PFSK-1 (cell line): ENCODE results near the gene SNX33.

ENCODE experiments used
- FOXP2 ChIP-seq: optimal IDR thresholded peaks from 2 replicates; pipeline ENCODE3; 2011; ENCODE audit warnings: borderline replicate concordance, control low read depth, inconsistent platforms; ENCODE audit not compliant: insufficient read depth; ENCODE audit errors: extremely low read length, extremely low read depth
- POLR2AphosphoS5 ChIP-seq: IDR thresholded peaks from 2 replicates; pipeline ENCODE4 v1.6.1; 2012; ENCODE audit warnings: low read depth, mild to moderate bottlenecking, control low read depth, low read length, moderate library complexity
- SIN3A ChIP-seq: IDR thresholded peaks from 2 replicates; pipeline ENCODE4 v1.6.1; 2012; ENCODE audit warnings: mild to moderate bottlenecking, low read length, moderate library complexity, borderline replicate concordance; ENCODE audit not compliant: insufficient read depth
- TAF1 ChIP-seq: IDR thresholded peaks from 2 replicates; pipeline ENCODE4 v1.6.1; 2012; ENCODE audit warnings: low read length, control low read depth, borderline replicate concordance; ENCODE audit not compliant: insufficient read depth
- TF ChIP-seq, protein P1 (sequence below), 2 experiments: IDR thresholded peaks; 2 replicates each; pipeline versions ENCODE4 v1.6.1 to v1.8.0; 2011 to 2012; ENCODE audit warnings: low read depth in 2 of 2, low read length in 2 of 2, control low read depth in 1 of 2, inconsistent platforms in 1 of 2, mild to moderate bottlenecking in 1 of 2, moderate library complexity in 1 of 2; ENCODE audit not compliant: insufficient read depth in 1 of 2

Gene SNX33

DNA sequence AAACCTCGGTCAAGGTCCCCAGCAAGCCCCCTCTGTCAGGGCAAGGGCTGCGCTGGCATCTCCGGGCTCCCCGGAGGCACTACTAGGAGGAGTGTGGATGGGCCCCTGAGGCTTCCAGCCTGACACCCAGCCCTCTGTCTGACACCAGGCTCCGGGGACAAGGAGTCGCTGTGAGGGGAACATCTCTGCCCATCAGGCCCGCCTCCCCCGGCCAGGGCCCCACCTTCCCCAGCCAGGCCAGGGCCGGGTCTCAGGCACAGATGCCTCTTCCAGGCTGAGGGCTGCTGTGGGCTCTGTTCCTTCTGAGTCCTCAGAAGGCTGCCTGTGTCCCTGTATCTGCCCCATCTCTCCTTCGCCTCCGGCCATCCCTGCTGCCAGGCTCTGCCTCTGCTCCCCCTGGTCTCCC is 49.1 kb downstream of the SNX33 start:
- TF ChIP-seq SIN3A, result no peak
- no peak for TF ChIP-seq POLR2AphosphoS5
- no peak for TF ChIP-seq TAF1

DNA sequence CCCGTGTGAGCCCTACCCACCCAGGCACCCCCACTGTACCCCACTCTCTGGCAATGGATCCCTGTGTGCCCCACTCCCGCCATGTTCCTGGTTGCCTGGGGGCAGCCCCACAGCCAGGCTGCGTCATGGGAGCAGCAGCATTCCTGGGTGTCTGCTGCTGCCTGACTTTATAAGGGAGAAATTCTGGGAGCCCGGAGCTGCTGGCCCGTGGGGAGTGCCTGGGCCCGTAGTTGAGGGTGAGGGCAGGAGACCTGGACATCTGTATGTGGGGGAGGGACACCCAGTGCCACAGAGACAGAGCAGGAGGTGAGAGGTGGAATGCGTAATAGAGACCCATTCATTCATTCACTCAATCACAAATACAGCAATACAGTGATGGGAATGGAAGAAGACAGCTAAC is 49.8 kb downstream of the SNX33 start:
- no peak for TF ChIP-seq POLR2AphosphoS5
- TF ChIP-seq, protein P1, sequence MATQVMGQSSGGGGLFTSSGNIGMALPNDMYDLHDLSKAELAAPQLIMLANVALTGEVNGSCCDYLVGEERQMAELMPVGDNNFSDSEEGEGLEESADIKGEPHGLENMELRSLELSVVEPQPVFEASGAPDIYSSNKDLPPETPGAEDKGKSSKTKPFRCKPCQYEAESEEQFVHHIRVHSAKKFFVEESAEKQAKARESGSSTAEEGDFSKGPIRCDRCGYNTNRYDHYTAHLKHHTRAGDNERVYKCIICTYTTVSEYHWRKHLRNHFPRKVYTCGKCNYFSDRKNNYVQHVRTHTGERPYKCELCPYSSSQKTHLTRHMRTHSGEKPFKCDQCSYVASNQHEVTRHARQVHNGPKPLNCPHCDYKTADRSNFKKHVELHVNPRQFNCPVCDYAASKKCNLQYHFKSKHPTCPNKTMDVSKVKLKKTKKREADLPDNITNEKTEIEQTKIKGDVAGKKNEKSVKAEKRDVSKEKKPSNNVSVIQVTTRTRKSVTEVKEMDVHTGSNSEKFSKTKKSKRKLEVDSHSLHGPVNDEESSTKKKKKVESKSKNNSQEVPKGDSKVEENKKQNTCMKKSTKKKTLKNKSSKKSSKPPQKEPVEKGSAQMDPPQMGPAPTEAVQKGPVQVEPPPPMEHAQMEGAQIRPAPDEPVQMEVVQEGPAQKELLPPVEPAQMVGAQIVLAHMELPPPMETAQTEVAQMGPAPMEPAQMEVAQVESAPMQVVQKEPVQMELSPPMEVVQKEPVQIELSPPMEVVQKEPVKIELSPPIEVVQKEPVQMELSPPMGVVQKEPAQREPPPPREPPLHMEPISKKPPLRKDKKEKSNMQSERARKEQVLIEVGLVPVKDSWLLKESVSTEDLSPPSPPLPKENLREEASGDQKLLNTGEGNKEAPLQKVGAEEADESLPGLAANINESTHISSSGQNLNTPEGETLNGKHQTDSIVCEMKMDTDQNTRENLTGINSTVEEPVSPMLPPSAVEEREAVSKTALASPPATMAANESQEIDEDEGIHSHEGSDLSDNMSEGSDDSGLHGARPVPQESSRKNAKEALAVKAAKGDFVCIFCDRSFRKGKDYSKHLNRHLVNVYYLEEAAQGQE (IDR thresholded peaks at IDR 0.05; ENCODE audit: insufficient read depth in 1 of 2, low read depth in 2 of 2, low read length in 2 of 2), result no peak
- no peak for TF ChIP-seq SIN3A
- no peak for TF ChIP-seq TAF1
- TF ChIP-seq FOXP2, result no peak

DNA sequence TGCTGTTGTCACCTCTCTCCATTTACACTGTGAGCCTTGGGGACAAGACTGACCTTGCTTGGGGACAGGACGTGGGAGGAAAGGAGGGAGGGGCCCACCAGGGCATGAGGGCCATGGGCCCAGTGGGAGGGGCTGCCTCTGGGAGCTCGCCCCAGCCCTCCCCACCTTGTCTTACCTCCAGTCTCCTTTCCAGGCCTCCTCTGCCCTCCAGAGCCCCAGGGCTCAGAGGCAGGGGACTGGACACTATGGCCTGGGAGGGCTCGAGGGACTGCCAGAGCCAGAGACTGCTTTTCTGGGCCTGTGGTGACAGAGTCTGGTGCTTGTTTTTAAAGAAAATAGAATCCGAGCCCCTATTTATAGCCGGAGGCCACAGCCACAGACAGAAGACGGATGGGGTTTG is 54.7 kb downstream of the SNX33 start:
- TF ChIP-seq POLR2AphosphoS5 (no peak), FOXP2 (no peak), SIN3A (no peak), TAF1 (no peak)
- TF ChIP-seq, protein P1 (IDR thresholded peaks at IDR 0.05; ENCODE audit: insufficient read depth in 1 of 2, low read depth in 2 of 2, low read length in 2 of 2), result no peak

DNA sequence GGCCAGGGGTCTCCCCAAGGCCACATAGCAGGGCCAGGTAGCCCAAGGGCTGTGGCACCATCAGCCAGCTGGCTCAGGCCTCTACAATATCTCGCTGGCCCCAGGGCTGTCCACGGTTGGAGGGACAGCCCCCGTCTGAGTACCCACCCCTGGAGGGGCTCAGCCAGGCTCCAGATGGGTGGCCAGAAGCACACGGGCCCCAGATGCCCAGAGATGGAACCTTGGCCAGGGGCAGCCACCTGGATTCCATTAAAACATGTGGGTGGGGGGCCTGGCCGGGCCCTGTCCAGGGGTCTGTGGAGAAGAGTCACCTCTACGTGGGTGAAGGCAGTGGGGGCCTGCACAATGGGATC is 56.5 kb downstream of the SNX33 start:
- no peak for TF ChIP-seq SIN3A
- no peak for TF ChIP-seq FOXP2
- no peak for TF ChIP-seq TAF1
- TF ChIP-seq, protein P1 (IDR thresholded peaks at IDR 0.05; ENCODE audit: insufficient read depth in 1 of 2, low read depth in 2 of 2, low read length in 2 of 2), result no peak
- no peak for TF ChIP-seq POLR2AphosphoS5

DNA sequence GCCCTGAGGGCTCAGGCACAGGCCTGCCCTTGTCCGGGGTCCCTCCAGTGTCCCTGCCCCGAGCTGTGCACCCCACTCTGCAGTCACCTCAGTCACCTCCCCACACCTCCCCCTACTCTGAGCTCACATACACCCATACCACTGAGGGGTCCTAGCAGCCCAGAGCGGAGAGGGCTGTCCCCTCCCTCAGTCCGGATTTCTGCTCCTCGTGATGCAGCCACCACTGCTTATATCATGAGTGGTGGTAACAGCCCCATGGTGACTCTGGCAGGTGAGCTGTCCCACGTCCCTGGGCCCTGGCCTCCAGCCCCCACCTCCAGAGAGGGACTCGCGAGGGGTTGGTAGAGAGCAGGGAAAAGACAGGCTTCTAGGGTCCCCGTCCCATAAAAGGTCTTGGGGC is 56.9 kb downstream of the SNX33 start:
- no peak for TF ChIP-seq SIN3A
- no peak for TF ChIP-seq FOXP2
- TF ChIP-seq TAF1, result no peak
- TF ChIP-seq, protein P1 (IDR thresholded peaks at IDR 0.05; ENCODE audit: insufficient read depth in 1 of 2, low read depth in 2 of 2, low read length in 2 of 2), result no peak
- TF ChIP-seq POLR2AphosphoS5, result no peak
